Left hindlimb (tissue), 1 donor: Measurements from ENCODE around the gene NAV2.
A peak's percentile ranks its signal among the peaks of the same experiment; 100 is the strongest.

Experiments
- DNase-seq: peaks from one replicate; pipeline ENCODE4 v3.0.0-alpha.2; 2018

Gene NAV2

DNA sequence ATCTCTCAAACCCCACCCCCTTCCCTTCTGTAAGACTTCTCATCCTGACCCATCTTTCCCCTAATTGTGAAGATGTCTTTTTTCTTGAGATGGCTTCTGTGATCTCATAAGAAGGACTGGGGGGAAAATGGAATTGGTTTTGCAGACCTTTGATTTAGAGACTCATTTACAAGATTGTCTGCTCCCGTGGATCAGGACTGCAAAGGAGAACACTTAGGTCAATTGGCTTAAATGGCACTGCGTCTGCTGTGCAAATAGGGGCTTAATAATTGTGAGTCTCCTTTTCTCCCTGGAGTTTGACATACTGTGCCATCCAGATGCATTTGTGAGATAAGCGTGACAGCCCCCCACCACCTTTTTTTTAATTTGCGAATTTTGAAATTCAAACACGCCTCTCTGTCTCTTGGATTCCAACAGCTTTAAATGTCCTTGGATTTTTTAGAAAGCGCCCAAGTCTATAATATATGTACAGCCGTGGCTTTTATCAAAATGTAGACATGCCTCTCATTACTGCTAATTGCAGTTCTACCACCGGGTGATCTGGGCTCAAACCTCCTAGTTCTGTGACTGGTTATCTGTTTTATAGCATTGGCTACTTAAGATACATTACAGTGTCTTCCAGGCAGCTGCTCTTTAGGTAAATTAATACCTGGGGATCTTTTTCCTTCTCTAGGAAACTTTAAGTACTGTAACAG lies 297.7 kb downstream of the NAV2 start:
- DNase-seq = no peak

- no peak for DNase-seq
Measured at GRCh38 chr11:20010851-20011225, 298.2 kb downstream of the NAV2 start.

GRCh38 chr11:20011307-20011951 lies 298.8 kb downstream of the NAV2 start:
- DNase-seq = no peak

DNA sequence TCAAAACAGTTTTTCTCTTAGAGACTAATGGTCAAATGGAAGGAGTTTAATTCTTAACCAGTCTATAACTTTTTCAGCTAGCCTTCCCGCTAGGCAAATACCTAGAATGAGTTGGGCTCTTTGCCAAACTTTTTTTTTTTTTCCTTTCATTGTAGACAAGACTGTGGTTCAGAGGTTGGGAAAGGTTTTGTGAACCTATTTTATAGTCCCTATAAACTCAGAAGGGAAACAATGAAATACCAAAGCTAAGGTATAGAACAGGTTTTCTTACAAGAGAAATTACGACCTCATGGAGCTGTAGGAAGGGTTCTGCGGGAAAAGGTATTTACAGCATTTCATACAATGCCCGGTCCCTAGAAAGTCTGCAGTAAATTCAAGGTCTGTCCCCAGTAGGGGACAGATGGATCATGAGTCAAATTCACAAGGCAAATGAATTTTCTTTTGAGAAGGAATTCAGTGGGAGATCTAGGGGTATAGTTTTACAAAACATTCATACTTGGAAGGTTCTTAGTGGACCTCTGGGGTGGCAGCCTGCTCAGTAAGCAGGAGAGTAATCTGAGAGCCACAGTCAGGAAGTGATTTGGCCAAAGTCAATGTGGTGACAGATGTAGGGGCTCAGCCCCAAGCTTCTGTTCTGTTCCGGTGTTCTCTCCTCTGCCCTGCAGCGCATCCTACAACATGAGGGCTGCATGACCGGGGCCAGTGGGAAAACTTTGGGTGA lies 300.9 kb downstream of the NAV2 start:
- DNase-seq = no peak

- no peak for DNase-seq
Measured at GRCh38 chr11:20014067-20014402, 301.4 kb downstream of the NAV2 start.

GRCh38 chr11:20015101-20015500 lies 302.5 kb downstream of the NAV2 start:
- DNase-seq = no peak

- DNase-seq = no peak
Measured at GRCh38 chr11:20015529-20016427, 303.1 kb downstream of the NAV2 start.

- DNase-seq = no peak
Measured at GRCh38 chr11:20016526-20016925, 303.9 kb downstream of the NAV2 start.

DNA sequence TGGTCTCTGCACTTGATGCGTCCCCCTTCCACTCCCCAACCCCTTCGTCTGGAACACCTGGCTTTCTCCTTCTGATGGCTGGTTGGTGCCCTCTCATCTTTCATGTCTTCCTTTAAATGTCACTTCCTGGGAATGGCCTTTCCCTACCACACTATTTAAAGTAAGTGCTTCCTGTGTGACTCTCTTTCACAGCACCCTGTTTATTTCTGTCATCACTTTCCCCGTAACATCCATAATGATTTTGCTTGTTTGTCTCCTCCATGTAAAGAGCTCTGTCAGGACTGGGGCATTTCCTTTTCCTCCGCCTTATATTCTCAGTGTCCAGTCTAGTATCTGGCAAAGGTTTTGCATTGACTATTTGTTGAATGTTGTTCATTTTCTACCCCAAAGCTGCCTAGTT lies 304.7 kb downstream of the NAV2 start:
- DNase-seq = no peak

- no peak for DNase-seq
Measured at GRCh38 chr11:20020198-20020597, 307.6 kb downstream of the NAV2 start.

DNA sequence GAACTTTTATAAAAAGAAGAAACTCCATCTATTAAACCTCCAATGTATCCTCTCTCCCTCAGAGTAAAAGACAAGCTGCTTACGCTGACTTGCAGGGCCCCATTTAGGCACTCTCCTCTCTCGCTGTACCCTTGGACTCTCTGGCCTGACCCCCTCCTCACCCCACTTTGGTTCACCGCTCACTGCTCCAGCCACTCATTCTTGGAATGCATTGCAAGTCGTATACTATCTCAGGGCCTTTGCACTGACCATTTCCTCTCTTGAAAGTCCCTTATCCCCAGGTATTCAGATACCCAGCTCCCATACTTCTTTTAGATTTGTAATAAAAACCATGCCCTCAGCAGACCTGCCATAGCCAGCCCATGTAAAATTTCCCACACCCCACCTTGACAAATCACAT lies 308.1 kb downstream of the NAV2 start:
- no peak for DNase-seq

- no peak for DNase-seq
Measured at GRCh38 chr11:20021212-20021611, 308.6 kb downstream of the NAV2 start.

GRCh38 chr11:20021771-20022362 lies 309.2 kb downstream of the NAV2 start:
- DNase-seq = no peak

DNA sequence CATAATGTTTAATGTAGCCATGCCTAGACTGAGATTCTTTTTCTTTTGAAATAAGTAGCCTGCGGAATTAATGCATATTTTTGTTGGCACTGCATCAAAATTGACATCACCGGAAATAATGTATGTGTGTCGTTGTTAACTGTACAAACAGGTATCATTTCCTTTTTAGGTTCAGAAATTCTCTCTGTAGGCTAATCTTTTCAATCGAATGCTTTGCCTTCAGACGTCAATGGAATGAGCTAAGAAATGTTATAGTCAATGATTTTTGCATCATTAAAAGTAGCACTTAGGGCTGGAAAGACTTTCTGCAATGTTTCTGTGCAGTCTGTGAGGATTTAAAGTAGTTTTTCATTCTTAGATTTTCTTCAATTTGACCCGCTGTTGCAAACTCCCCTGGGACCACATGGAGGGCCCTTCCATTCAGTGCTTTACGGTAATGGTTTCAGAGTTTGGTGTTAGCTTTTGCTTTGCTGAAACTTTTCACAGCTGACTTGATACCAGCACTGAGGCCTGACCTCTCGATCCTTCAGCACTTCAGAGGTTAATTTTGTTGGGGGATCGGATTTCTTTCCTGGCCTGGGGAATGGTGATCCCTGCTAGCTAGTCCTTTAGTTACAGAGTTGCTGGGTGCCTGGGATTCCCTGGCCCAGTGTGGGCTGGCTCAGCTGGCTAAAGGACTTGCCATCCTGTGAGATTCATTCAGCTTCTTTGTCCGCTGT lies 309.9 kb downstream of the NAV2 start:
- peak; percentile 55 for DNase-seq

- DNase-seq = no peak
Measured at GRCh38 chr11:20023082-20023426, 310.4 kb downstream of the NAV2 start.

DNA sequence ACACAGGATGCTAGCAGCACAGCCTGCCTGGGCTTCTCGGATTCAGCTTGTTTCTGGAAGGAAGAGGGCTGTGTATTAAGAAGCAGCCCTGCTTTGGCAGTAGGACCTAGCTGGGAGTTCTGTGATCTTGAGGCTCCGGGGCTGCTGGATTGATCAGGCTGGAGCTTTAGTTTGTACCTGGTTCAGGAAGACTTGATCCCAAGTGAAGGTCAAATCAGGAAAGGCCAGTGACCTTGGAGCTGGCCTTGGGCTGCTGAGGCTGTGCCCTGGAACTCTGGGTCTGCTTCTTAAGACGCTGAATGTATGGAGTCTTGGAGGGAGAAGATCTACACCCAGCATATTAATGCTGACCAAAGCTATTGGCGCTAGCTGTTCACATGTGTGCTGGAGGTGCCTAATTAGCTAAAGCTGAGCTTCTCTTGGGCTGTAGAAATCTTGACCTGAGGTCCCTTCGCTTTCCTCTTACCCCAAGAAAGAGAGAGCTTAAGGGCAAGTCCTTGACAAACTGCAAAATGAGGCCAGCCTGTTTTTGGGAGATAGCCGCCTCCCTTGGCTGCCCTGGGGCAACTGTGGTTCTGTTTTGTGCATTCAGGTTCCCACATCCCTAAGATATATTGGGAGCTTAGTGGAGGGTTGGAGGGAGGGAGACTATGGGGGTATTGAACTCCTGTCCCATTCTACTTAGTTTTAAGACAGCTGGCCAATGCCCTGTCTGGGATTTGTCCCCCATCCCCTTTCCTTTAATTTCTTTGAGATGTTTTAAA lies 311.7 kb downstream of the NAV2 start:
- DNase-seq = no peak

GRCh38 chr11:20025332-20025840 lies 312.7 kb downstream of the NAV2 start:
- DNase-seq = no peak

GRCh38 chr11:20026629-20027555 lies 314.3 kb downstream of the NAV2 start:
- DNase-seq = no peak

DNA sequence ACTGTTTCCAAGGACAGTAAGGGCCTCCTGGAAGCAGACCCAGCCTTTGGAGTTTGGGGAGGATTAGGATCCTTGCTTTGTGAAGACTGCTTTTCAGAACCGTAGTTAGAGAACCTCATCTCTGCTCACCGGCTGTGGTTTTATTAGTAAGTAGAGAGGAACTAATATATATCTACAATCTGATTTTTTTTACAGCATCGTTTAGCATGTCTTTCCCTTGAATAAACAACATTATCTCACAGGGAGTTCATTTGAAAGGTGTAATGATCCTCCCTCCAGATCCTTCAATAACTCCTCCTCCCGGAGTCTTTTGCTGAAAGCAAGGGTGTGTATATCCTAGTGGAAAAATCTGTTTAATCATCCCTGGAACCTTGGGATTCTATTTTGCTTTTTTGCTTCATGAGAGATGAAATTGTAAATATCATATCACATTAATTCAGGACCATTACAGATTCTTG lies 314.9 kb downstream of the NAV2 start:
- no peak for DNase-seq

GRCh38 chr11:20029193-20029592 lies 316.6 kb downstream of the NAV2 start:
- no peak for DNase-seq
